H1 (cell line): Measurements from ENCODE around the gene TRPC4. TPM values are rescaled to one million over a fixed set of nuclear protein-coding genes. Genes with fewer than 3 reads are reported as not detected.

Experiments
- BRCA1 ChIP-seq: IDR thresholded peaks from 2 replicates; pipeline ENCODE4 v1.6.1; 2012; ENCODE audit warnings: low read depth, low read length, improper control_type of control experiment
- CBX8 ChIP-seq: fragments of 300-800, 300-1000 bp; sonication (generic); IDR thresholded peaks from 2 replicates; pipeline ENCODE4 v1.7.1; 2016; ENCODE audit warnings: low read depth, low read length, borderline replicate concordance
- CHD7 ChIP-seq: fragments of 300-600 bp; sonication (generic); IDR thresholded peaks from 2 replicates; pipeline ENCODE4 v1.7.1; 2012; ENCODE audit warnings: low read length, moderate library complexity, mild to moderate bottlenecking, inconsistent platforms; ENCODE audit not compliant: insufficient replicate concordance
- NANOG ChIP-seq: IDR thresholded peaks from 2 replicates; pipeline ENCODE4 v1.6.1; 2011; ENCODE audit warnings: low read length, low read depth, mild to moderate bottlenecking, inconsistent platforms; ENCODE audit not compliant: insufficient read depth, poor library complexity, severe bottlenecking
- RNF2 ChIP-seq: fragments of 200-900, 300-1000 bp; sonication (generic); IDR thresholded peaks from 2 replicates; pipeline ENCODE4 v1.7.1; 2016; ENCODE audit warnings: borderline replicate concordance, low read depth, mild to moderate bottlenecking, antibody characterized with exemption, low read length; ENCODE audit not compliant: poor library complexity, severe bottlenecking; ENCODE audit errors: missing control alignments
- SP1 ChIP-seq: IDR thresholded peaks from 2 replicates; pipeline ENCODE4 v1.6.1; 2011; ENCODE audit warnings: low read depth, low read length
- polyA plus RNA-seq, 7 experiments: library from polyadenylated mRNA; depleted of rRNA in 3 of 7; stranded (reverse) in 5 of 7; unstranded in 2 of 7; fragments of >200 nt in 5 of 7; fragments of 200-250 nt in 2 of 7; gene quantifications; 1 replicate in 5 of 7; 2 replicates in 1 of 7; 4 replicates in 1 of 7; pipeline versions ENCODE4 v1.2.1 to v1.2.3, GENCODE V29; 2011 to 2013; ENCODE audit warnings: missing spikeins in 2 of 7, mixed read lengths in 2 of 7
- total RNA-seq: library from RNA; stranded (reverse); fragmentation: NEBNext Ultra II Directional; extraction: Animal tissue kit (Norgen Biotek cat#: 25700); gene quantifications from 2 replicates; pipeline ENCODE4 v1.2.1, GENCODE V29; 2021

Gene TRPC4
- total and polyA plus RNA-seq, 2 of the 8 experiments (the other 6 are each of a cell fraction or from before 2014, with no cell fraction given), result 12.3 to 14.7 TPM

- TF ChIP-seq CHD7 (no peak), SP1 (no peak), NANOG (no peak), RNF2 (no peak), BRCA1 (no peak), CBX8 (no peak)
- TF ChIP-seq, all 59 proteins: peak for 0
These were observed 217.0 kb downstream of the TRPC4 start (continued) for GRCh38 chr13:37652596-37652995.
